ENCODE data around the gene DGCR2.
"Not testable (repeated sequence)": the region's sequence is repeated elsewhere in the genome, so short reads cannot be mapped to it uniquely, and the experiment has no call there.

Gene DGCR2

GRCh38 chr22:19156109-19156508 lies 33.9 kb upstream of the DGCR2 start:
- H3K27ac ChIP-seq (ENCODE audit: low read depth, low read length); H3K9me3 ChIP-seq (ENCODE audit: control insufficient read depth in 5 of 5, low read length in 5 of 5); H3K4me3 ChIP-seq (ENCODE audit: low read depth in 1 of 5, low read length in 5 of 5); H3K36me3 ChIP-seq (ENCODE audit: control insufficient read depth in 5 of 5, insufficient read depth in 5 of 5, low read length in 5 of 5); H3K9ac ChIP-seq (ENCODE audit: low read length in 5 of 5); H3K4me1 ChIP-seq (ENCODE audit: control insufficient read depth in 5 of 5, insufficient read depth in 5 of 5, low read length in 5 of 5): not testable (repeated sequence)
- peaks cover 8 to 26% (median 20%) of the 10 kb centered on the region in 5 donors for H3K27me3 ChIP-seq (ENCODE audit: control insufficient read depth in 5 of 5, insufficient read depth in 4 of 5, low read length in 5 of 5)

- Histone ChIP-seq H3K27me3 (ENCODE audit: control insufficient read depth in 5 of 5, insufficient read depth in 4 of 5, low read length in 5 of 5) (peaks cover 26 to 49% (median 39%) of the 10 kb centered on the region in 5 donors), H3K36me3 (ENCODE audit: control insufficient read depth in 5 of 5, insufficient read depth in 5 of 5, low read length in 5 of 5) (no peaks in the 10 kb centered on the region)
Measured at GRCh38 chr22:19152942-19153883, 31.0 kb upstream of the DGCR2 start.

GRCh38 chr22:19151329-19152191 lies 29.3 kb upstream of the DGCR2 start:
- H3K9ac ChIP-seq (ENCODE audit: low read length in 5 of 5) = no peak overlapping the region
- peaks cover 0 to 5% (median 4%) of the 10 kb centered on the region in 5 donors for H3K9me3 ChIP-seq (ENCODE audit: control insufficient read depth in 5 of 5, low read length in 5 of 5)
- H3K4me1 ChIP-seq (ENCODE audit: control insufficient read depth in 5 of 5, insufficient read depth in 5 of 5, low read length in 5 of 5) = peaks cover 0 to 9% (median 6%) of the 10 kb centered on the region in 5 donors
- H3K27me3 ChIP-seq (ENCODE audit: control insufficient read depth in 5 of 5, insufficient read depth in 4 of 5, low read length in 5 of 5) = peaks cover 31 to 59% (median 45%) of the 10 kb centered on the region in 5 donors
- no peaks in the 10 kb centered on the region for H3K36me3 ChIP-seq (ENCODE audit: control insufficient read depth in 5 of 5, insufficient read depth in 5 of 5, low read length in 5 of 5)
- no peak overlapping the region for H3K27ac ChIP-seq (ENCODE audit: low read depth, low read length)
- no peak overlapping the region for H3K4me3 ChIP-seq (ENCODE audit: low read depth in 1 of 5, low read length in 5 of 5)

More at GRCh38 chr22:19152942-19153883, 31.0 kb upstream of the DGCR2 start:
- H3K4me1 ChIP-seq (ENCODE audit: control insufficient read depth in 5 of 5, insufficient read depth in 5 of 5, low read length in 5 of 5) = peaks cover 0 to 9% (median 6%) of the 10 kb centered on the region in 5 donors
- H3K27ac ChIP-seq (ENCODE audit: low read depth, low read length) = no peak overlapping the region
- H3K9me3 ChIP-seq (ENCODE audit: control insufficient read depth in 5 of 5, low read length in 5 of 5) = peaks cover 0 to 5% (median 4%) of the 10 kb centered on the region in 5 donors
- no peak overlapping the region for H3K9ac ChIP-seq (ENCODE audit: low read length in 5 of 5)
- H3K4me3 ChIP-seq (ENCODE audit: low read depth in 1 of 5, low read length in 5 of 5) = no peak overlapping the region

GRCh38 chr22:19150482-19151328 lies 28.5 kb upstream of the DGCR2 start:
- Histone ChIP-seq H3K4me1 (ENCODE audit: control insufficient read depth in 5 of 5, insufficient read depth in 5 of 5, low read length in 5 of 5) (peaks cover 0 to 9% (median 6%) of the 10 kb centered on the region in 5 donors), H3K4me3 (ENCODE audit: low read depth in 1 of 5, low read length in 5 of 5) (no peak overlapping the region), H3K36me3 (ENCODE audit: control insufficient read depth in 5 of 5, insufficient read depth in 5 of 5, low read length in 5 of 5) (no peaks in the 10 kb centered on the region), H3K27me3 (ENCODE audit: control insufficient read depth in 5 of 5, insufficient read depth in 4 of 5, low read length in 5 of 5) (peaks cover 31 to 59% (median 45%) of the 10 kb centered on the region in 5 donors), H3K9me3 (ENCODE audit: control insufficient read depth in 5 of 5, low read length in 5 of 5) (peaks cover 0 to 5% (median 4%) of the 10 kb centered on the region in 5 donors), H3K27ac (ENCODE audit: low read depth, low read length) (no peak overlapping the region), H3K9ac (ENCODE audit: low read length in 5 of 5) (no peak overlapping the region)

- no peaks in the 10 kb centered on the region for H3K36me3 ChIP-seq (ENCODE audit: control insufficient read depth in 5 of 5, insufficient read depth in 5 of 5, low read length in 5 of 5)
Measured at GRCh38 chr22:19149991-19150390, 27.8 kb upstream of the DGCR2 start, which contains the start of gene GSC2. Gene GSC2 (minus strand): TSS chr22:19150292. CDS start chr22:19150283, 9 bp downstream.

GRCh38 chr22:19149047-19149883 lies 27.1 kb upstream of the DGCR2 start:
- H3K9ac ChIP-seq (ENCODE audit: low read length in 5 of 5) = no peak overlapping the region
- peaks cover 0 to 10% (median 7%) of the 10 kb centered on the region in 5 donors for H3K4me1 ChIP-seq (ENCODE audit: control insufficient read depth in 5 of 5, insufficient read depth in 5 of 5, low read length in 5 of 5)
- peaks cover 0 to 5% (median 4%) of the 10 kb centered on the region in 5 donors for H3K9me3 ChIP-seq (ENCODE audit: control insufficient read depth in 5 of 5, low read length in 5 of 5)
- no peak overlapping the region for H3K27ac ChIP-seq (ENCODE audit: low read depth, low read length)
- peaks cover 31 to 53% (median 45%) of the 10 kb centered on the region in 5 donors for H3K27me3 ChIP-seq (ENCODE audit: control insufficient read depth in 5 of 5, insufficient read depth in 4 of 5, low read length in 5 of 5)
- peak overlapping the region in 2 of 5 donors; percentile 8 to 29 for H3K4me3 ChIP-seq (ENCODE audit: low read depth in 1 of 5, low read length in 5 of 5)
- H3K36me3 ChIP-seq (ENCODE audit: control insufficient read depth in 5 of 5, insufficient read depth in 5 of 5, low read length in 5 of 5) = no peaks in the 10 kb centered on the region

More at GRCh38 chr22:19149991-19150390, 27.8 kb upstream of the DGCR2 start, which contains the start of gene GSC2:
- Histone ChIP-seq H3K9ac (ENCODE audit: low read length in 5 of 5) (no peak within 1 kb of the TSS), H3K27me3 (ENCODE audit: control insufficient read depth in 5 of 5, insufficient read depth in 4 of 5, low read length in 5 of 5) (peaks cover 31 to 55% (median 45%) of the 10 kb centered on the region in 5 donors), H3K9me3 (ENCODE audit: control insufficient read depth in 5 of 5, low read length in 5 of 5) (peaks cover 0 to 5% (median 4%) of the 10 kb centered on the region in 5 donors), H3K4me3 (ENCODE audit: low read depth in 1 of 5, low read length in 5 of 5) (peak within 1 kb of the TSS in 2 of 5 donors; percentile 8 to 29), H3K27ac (ENCODE audit: low read depth, low read length) (no peak within 1 kb of the TSS), H3K4me1 (ENCODE audit: control insufficient read depth in 5 of 5, insufficient read depth in 5 of 5, low read length in 5 of 5) (peaks cover 0 to 9% (median 6%) of the 10 kb centered on the region in 5 donors)

- Histone ChIP-seq H3K9me3 (ENCODE audit: control insufficient read depth in 5 of 5, low read length in 5 of 5) (peaks cover 0 to 5% (median 4%) of the 10 kb centered on the region in 5 donors), H3K36me3 (ENCODE audit: control insufficient read depth in 5 of 5, insufficient read depth in 5 of 5, low read length in 5 of 5) (no peaks in the 10 kb centered on the region), H3K27ac (ENCODE audit: low read depth, low read length) (no peak overlapping the region), H3K27me3 (ENCODE audit: control insufficient read depth in 5 of 5, insufficient read depth in 4 of 5, low read length in 5 of 5) (peaks cover 31 to 53% (median 45%) of the 10 kb centered on the region in 5 donors), H3K4me3 (ENCODE audit: low read depth in 1 of 5, low read length in 5 of 5) (no peak overlapping the region), H3K4me1 (ENCODE audit: control insufficient read depth in 5 of 5, insufficient read depth in 5 of 5, low read length in 5 of 5) (peaks cover 5 to 18% (median 15%) of the 10 kb centered on the region in 5 donors), H3K9ac (ENCODE audit: low read length in 5 of 5) (no peak overlapping the region)
Measured at GRCh38 chr22:19148417-19149046, 26.3 kb upstream of the DGCR2 start.

GRCh38 chr22:19147195-19147780 lies 25.1 kb upstream of the DGCR2 start:
- Histone ChIP-seq H3K9ac (ENCODE audit: low read length in 5 of 5) (no peak overlapping the region), H3K9me3 (ENCODE audit: control insufficient read depth in 5 of 5, low read length in 5 of 5) (peaks cover 0 to 5% (median 4%) of the 10 kb centered on the region in 5 donors), H3K4me3 (ENCODE audit: low read depth in 1 of 5, low read length in 5 of 5) (no peak overlapping the region), H3K36me3 (ENCODE audit: control insufficient read depth in 5 of 5, insufficient read depth in 5 of 5, low read length in 5 of 5) (peaks cover 0 to 5% (median 4%) of the 10 kb centered on the region in 5 donors), H3K27ac (ENCODE audit: low read depth, low read length) (no peak overlapping the region), H3K27me3 (ENCODE audit: control insufficient read depth in 5 of 5, insufficient read depth in 4 of 5, low read length in 5 of 5) (peaks cover 31 to 44% (median 39%) of the 10 kb centered on the region in 5 donors), H3K4me1 (ENCODE audit: control insufficient read depth in 5 of 5, insufficient read depth in 5 of 5, low read length in 5 of 5) (peaks cover 5 to 21% (median 18%) of the 10 kb centered on the region in 5 donors)

Measured in subcutaneous abdominal adipose tissue (tissue), 5 donors.